NCI-H128 (cell line): ENCODE data around the gene SLC26A6.
A peak's percentile ranks its signal among the peaks of the same experiment; 100 is the strongest.

ENCODE experiments used
- DNase-seq: peaks from one replicate; lab custom pipeline; 2025; ENCODE audit not compliant: unreplicated experiment; lab: John Stamatoyannopoulos, UW

SLC26A6 gene

GRCh38 chr3:48633743-48634142, 1.5 kb downstream of the SLC26A6 start:
- no peak for DNase-seq

- no peak for DNase-seq
These were observed 2.0 kb downstream of the SLC26A6 start for GRCh38 chr3:48633256-48633655.

- no peak for DNase-seq
These were observed 3.5 kb downstream of the SLC26A6 start for GRCh38 chr3:48631516-48632448.

- DNase-seq: no peak
These were observed 4.4 kb downstream of the SLC26A6 start for GRCh38 chr3:48630833-48631232.

- DNase-seq: no peak
These were observed 4.9 kb downstream of the SLC26A6 start for GRCh38 chr3:48630407-48630806.

- DNase-seq: no peak
These were observed 5.4 kb downstream of the SLC26A6 start for GRCh38 chr3:48629894-48630293.

- DNase-seq: no peak
These were observed 6.8 kb downstream of the SLC26A6 start for GRCh38 chr3:48628277-48629017.

- DNase-seq: no peak
These were observed 9.7 kb downstream of the SLC26A6 start for GRCh38 chr3:48625600-48625999.

GRCh38 chr3:48624767-48625166, 10.5 kb downstream of the SLC26A6 start:
- no peak for DNase-seq

- DNase-seq: no peak
These were observed 11.3 kb downstream of the SLC26A6 start for GRCh38 chr3:48623851-48624547.

- DNase-seq: no peak
These were observed 13.8 kb downstream of the SLC26A6 start, which contains the start of gene TMEM89 for GRCh38 chr3:48621461-48621869. TSS of gene TMEM89 (minus strand) at chr3:48621769. CDS start at chr3:48621756, 13 bp downstream.

GRCh38 chr3:48619541-48620524, 15.4 kb downstream of the SLC26A6 start:
- DNase-seq: no peak

GRCh38 chr3:48617559-48617958, 17.7 kb downstream of the SLC26A6 start:
- no peak for DNase-seq

- no peak for DNase-seq
These were observed 21.2 kb downstream of the SLC26A6 start for GRCh38 chr3:48614044-48614443.

- no peak for DNase-seq
These were observed 23.0 kb downstream of the SLC26A6 start for GRCh38 chr3:48612309-48612708.

GRCh38 chr3:48609088-48610005, 25.9 kb downstream of the SLC26A6 start, which contains the start of gene UQCRC1:
TSS of gene UQCRC1 (minus strand) at chr3:48609646. CDS start at chr3:48609620, 26 bp downstream.
- DNase-seq: peak; percentile 76

GRCh38 chr3:48607519-48607918, 27.7 kb downstream of the SLC26A6 start:
- no peak for DNase-seq

- no peak for DNase-seq
These were observed 33.7 kb downstream of the SLC26A6 start for GRCh38 chr3:48601622-48601994.
